Vagina (tissue), 2 donors: ENCODE data around the gene FANCC.

Experiments
- POLR2A ChIP-seq, 2 donors: fragments of 450-650 bp; IDR thresholded peaks; one replicate each; pipeline ENCODE4 v1.6.1; 2017; ENCODE audit warnings: antibody characterized with exemption in 2 of 2, mild to moderate bottlenecking in 2 of 2, moderate library complexity in 2 of 2
- POLR2AphosphoS5 ChIP-seq, 2 donors: sonication (generic); formaldehyde crosslinking; IDR thresholded peaks; one replicate each; pipeline ENCODE4 v1.9.0; 2017; ENCODE audit warnings: antibody characterized with exemption in 2 of 2, mild to moderate bottlenecking in 2 of 2, low read depth in 1 of 2; ENCODE audit not compliant: insufficient read depth in 1 of 2
- TF ChIP-seq, protein P1 (sequence below), 3 experiments: fragments of 450-650 bp in 2 of 3; fragments of 200-600 bp in 1 of 3; sonication (generic) in 1 of 3; IDR thresholded peaks; one replicate each; pipeline ENCODE4 v1.5.1; 2017 to 2019; ENCODE audit warnings: antibody characterized with exemption in 3 of 3, mild to moderate bottlenecking in 2 of 3, moderate library complexity in 2 of 3

DNA sequence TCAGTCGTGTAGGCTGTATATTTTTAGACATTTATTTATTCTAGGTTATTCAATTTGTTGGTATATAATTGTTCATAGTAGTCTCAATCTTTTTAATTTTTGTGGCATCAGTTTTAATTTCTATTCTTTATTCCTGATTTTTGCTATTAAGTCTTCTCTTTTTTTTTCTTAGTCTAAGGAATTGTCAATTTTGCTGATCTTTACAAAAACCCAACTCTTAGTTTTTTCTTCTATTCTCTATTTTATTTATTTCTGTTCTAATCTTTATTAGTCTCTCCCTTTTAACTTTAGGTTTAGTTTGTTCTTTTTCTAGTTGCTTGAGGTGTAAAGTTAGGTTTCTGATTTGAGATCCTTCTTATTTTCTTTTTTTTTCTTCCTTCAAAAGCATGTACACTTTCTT lies 152.5 kb downstream of the FANCC start:
- TF ChIP-seq, protein P1, sequence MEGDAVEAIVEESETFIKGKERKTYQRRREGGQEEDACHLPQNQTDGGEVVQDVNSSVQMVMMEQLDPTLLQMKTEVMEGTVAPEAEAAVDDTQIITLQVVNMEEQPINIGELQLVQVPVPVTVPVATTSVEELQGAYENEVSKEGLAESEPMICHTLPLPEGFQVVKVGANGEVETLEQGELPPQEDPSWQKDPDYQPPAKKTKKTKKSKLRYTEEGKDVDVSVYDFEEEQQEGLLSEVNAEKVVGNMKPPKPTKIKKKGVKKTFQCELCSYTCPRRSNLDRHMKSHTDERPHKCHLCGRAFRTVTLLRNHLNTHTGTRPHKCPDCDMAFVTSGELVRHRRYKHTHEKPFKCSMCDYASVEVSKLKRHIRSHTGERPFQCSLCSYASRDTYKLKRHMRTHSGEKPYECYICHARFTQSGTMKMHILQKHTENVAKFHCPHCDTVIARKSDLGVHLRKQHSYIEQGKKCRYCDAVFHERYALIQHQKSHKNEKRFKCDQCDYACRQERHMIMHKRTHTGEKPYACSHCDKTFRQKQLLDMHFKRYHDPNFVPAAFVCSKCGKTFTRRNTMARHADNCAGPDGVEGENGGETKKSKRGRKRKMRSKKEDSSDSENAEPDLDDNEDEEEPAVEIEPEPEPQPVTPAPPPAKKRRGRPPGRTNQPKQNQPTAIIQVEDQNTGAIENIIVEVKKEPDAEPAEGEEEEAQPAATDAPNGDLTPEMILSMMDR (IDR thresholded peaks at IDR 0.05), result no peak
- no peak for TF ChIP-seq POLR2A (IDR thresholded peaks at IDR 0.05)
- no peak for TF ChIP-seq POLR2AphosphoS5 (IDR thresholded peaks at IDR 0.05; ENCODE audit: insufficient read depth in 1 of 2, low read depth in 1 of 2)
